Ovary (tissue), 3 donors: Measurements from ENCODE around the gene PHYHD1.

Experiments used
- CTCF ChIP-seq, 3 donors: fragments of 450-650 bp in 2 of 3; fragments of 200-600 bp in 1 of 3; IDR thresholded peaks; one replicate each; pipeline versions ENCODE4 v1.5.1 to v1.8.0; 2016 to 2022; ENCODE audit warnings: antibody characterized with exemption in 3 of 3, mild to moderate bottlenecking in 1 of 3
- POLR2A ChIP-seq: fragments of 450-650 bp; IDR thresholded peaks from one replicate; pipeline ENCODE4 v1.6.1; 2017; ENCODE audit warnings: antibody characterized with exemption, mild to moderate bottlenecking, moderate library complexity
- donor health status: DM: no; HTN: no; CAD: no.

DNA sequence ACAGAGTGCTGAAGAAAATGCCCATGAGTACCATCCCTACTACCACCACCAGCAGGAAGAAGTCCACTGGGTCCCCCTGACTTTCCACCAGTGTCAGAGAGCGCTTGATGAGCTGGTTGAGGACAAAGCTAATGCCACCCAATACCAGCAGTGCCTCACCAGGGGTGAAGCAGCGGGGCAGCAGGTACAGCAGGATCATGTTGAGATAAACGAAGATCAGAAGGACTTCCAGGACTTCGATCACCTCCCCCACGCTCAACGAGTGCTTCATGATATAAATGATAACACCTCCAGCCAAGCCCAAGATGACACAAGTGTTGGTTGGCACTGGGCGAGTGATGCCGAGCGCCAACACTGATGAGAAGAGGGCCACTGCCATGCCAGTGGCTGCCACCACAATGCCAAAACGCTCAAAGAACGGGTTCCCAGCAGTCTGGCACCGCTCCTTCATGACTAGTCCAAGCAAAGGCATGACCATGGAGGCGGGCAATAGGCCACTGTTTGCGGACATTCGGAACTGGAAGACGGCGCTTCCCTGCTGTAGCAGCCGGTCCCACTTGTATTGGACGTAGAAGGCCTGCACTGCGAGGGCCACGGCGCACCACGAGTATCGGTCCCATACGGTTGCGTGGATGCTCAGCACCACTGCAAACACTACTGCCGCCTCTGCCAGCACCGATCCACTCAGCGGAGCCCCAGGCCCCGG, 25.9 kb downstream of the PHYHD1 start:
- TF ChIP-seq POLR2A (no peak), CTCF (IDR thresholded peaks at IDR 0.05) (no peak)
